HL-60 (cell line): ENCODE data around the gene CNTNAP2.

Experiments
- POLR2AphosphoS5 ChIP-seq: IDR thresholded peaks from 2 replicates; pipeline ENCODE4 v1.6.1; 2012; ENCODE audit warnings: low read depth
- TF ChIP-seq, protein P1 (sequence below): IDR thresholded peaks from one replicate; pipeline ENCODE4 v1.5.1; 2011; ENCODE audit warnings: low read length, control low read depth, inconsistent platforms; ENCODE audit not compliant: insufficient read depth
- TF ChIP-seq, protein P2 (sequence below): IDR thresholded peaks from 2 replicates; pipeline ENCODE4 v1.6.1; 2012; ENCODE audit warnings: low read depth; ENCODE audit not compliant: insufficient replicate concordance

DNA sequence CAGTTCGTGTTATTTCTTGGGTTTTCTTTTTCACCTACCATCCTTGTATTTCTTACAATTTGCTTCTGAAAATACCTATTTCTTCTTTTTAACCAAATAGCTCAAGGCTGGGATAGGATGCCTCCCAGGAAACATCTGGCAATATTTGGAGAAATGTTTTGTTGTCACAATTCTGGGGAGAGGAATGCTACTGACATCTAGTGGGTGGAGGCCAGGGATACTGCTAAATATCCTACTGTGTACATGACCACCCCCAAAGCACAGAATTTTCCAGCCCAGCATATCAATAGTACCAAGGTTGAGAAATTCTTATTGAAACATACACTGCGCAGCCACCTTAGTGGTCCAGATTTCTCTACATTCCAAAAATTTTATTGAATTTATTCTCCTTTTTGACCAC lies 55.5 kb downstream of the CNTNAP2 start:
- TF ChIP-seq, protein P1, sequence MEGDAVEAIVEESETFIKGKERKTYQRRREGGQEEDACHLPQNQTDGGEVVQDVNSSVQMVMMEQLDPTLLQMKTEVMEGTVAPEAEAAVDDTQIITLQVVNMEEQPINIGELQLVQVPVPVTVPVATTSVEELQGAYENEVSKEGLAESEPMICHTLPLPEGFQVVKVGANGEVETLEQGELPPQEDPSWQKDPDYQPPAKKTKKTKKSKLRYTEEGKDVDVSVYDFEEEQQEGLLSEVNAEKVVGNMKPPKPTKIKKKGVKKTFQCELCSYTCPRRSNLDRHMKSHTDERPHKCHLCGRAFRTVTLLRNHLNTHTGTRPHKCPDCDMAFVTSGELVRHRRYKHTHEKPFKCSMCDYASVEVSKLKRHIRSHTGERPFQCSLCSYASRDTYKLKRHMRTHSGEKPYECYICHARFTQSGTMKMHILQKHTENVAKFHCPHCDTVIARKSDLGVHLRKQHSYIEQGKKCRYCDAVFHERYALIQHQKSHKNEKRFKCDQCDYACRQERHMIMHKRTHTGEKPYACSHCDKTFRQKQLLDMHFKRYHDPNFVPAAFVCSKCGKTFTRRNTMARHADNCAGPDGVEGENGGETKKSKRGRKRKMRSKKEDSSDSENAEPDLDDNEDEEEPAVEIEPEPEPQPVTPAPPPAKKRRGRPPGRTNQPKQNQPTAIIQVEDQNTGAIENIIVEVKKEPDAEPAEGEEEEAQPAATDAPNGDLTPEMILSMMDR: no peak
- TF ChIP-seq, protein P2, sequence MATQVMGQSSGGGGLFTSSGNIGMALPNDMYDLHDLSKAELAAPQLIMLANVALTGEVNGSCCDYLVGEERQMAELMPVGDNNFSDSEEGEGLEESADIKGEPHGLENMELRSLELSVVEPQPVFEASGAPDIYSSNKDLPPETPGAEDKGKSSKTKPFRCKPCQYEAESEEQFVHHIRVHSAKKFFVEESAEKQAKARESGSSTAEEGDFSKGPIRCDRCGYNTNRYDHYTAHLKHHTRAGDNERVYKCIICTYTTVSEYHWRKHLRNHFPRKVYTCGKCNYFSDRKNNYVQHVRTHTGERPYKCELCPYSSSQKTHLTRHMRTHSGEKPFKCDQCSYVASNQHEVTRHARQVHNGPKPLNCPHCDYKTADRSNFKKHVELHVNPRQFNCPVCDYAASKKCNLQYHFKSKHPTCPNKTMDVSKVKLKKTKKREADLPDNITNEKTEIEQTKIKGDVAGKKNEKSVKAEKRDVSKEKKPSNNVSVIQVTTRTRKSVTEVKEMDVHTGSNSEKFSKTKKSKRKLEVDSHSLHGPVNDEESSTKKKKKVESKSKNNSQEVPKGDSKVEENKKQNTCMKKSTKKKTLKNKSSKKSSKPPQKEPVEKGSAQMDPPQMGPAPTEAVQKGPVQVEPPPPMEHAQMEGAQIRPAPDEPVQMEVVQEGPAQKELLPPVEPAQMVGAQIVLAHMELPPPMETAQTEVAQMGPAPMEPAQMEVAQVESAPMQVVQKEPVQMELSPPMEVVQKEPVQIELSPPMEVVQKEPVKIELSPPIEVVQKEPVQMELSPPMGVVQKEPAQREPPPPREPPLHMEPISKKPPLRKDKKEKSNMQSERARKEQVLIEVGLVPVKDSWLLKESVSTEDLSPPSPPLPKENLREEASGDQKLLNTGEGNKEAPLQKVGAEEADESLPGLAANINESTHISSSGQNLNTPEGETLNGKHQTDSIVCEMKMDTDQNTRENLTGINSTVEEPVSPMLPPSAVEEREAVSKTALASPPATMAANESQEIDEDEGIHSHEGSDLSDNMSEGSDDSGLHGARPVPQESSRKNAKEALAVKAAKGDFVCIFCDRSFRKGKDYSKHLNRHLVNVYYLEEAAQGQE: no peak
- no peak for TF ChIP-seq POLR2AphosphoS5
